Measurements from ENCODE around the gene DCST2.

Gene DCST2

GRCh38 chr1:154969860-154970452, 63.6 kb downstream of the DCST2 start:
- TF ChIP-seq POLR2AphosphoS5 (IDR thresholded peaks at IDR 0.05; ENCODE audit: low read depth, low read length) (no peak), REST (IDR thresholded peaks at IDR 0.05; ENCODE audit: insufficient read depth in 1 of 2, low read depth in 2 of 2, low read length in 2 of 2) (no peak)

- no peak for TF ChIP-seq SIN3A (IDR thresholded peaks at IDR 0.05; ENCODE audit: borderline replicate concordance, insufficient read depth, low read length)
Observed at GRCh38 chr1:154969246-154969645, 64.3 kb downstream of the DCST2 start.

GRCh38 chr1:154968731-154969130, 64.8 kb downstream of the DCST2 start:
- TF ChIP-seq TAF1 (IDR thresholded peaks at IDR 0.05; ENCODE audit: borderline replicate concordance, insufficient read depth, low read length) = 0 out of 2 replicates have a peak, but pooled peaks have one; percentile 21
- TF ChIP-seq SIN3A (IDR thresholded peaks at IDR 0.05; ENCODE audit: borderline replicate concordance, insufficient read depth, low read length) = no peak

All from PFSK-1 (cell line).